Measurements from ENCODE around the gene TBCE. TPM values are rescaled to one million over a fixed set of nuclear protein-coding genes. Genes with fewer than 3 reads are reported as not detected.
A peak's percentile ranks its signal among the peaks of the same experiment; 100 is the strongest.

The TBCE gene
- total RNA-seq, 1 experiment from 2014 or later, result 20.8 TPM

GRCh38 chr1:235325854-235326253 is 41.4 kb upstream of the TBCE start:
- Histone ChIP-seq H3K36me3 (ENCODE audit: control insufficient read depth in 1 of 2, insufficient read depth in 2 of 2, low read length in 2 of 2) (no peaks in the 10 kb centered on the region), H3K79me2 (ENCODE audit: insufficient read depth, low read length) (peaks cover 91% of the 10 kb centered on the region), H3K4me3 (replicated peaks in 1 of 2; ENCODE audit: low read depth in 1 of 2, low read length in 2 of 2) (peak overlapping the region; percentile 95 to 99; a peak in 3 of 4 replicates), H3K4me1 (ENCODE audit: control insufficient read depth in 1 of 2, insufficient read depth in 2 of 2, low read length in 2 of 2) (peaks cover 3 to 21% of the 10 kb centered on the region in 2 experiments; a peak in 3 of 4 replicates), H2AFZ (ENCODE audit: low read depth, low read length, poor library complexity, severe bottlenecking) (no peak overlapping the region), H3K4me2 (ENCODE audit: low read length) (peak overlapping the region; percentile 92), H3K9me2 (ENCODE audit: insufficient read depth) (no peaks in the 10 kb centered on the region), H3K9me3 (ENCODE audit: control insufficient read depth in 1 of 2, insufficient read depth in 1 of 2, low read depth in 1 of 2, low read length in 2 of 2) (no peaks in the 10 kb centered on the region), H3K27me3 (ENCODE audit: insufficient read depth, low read length) (no peaks in the 10 kb centered on the region), H4K20me1 (ENCODE audit: insufficient read depth) (no peaks in the 10 kb centered on the region), H3K27ac (ENCODE audit: low read depth, low read length) (no peak overlapping the region), H3K9ac (ENCODE audit: low read length) (peak overlapping the region; percentile 89)
- ChIA-PET CTCF (no interaction called here), POLR2A (no interaction called here), RAD21 (ENCODE audit: low non-redundant PET in 1 of 2, low total read pairs in 2 of 2, uncharacterized antibody in 2 of 2, unreplicated experiment in 2 of 2) (no interaction called here)
- DNase-seq (ENCODE audit: low read depth, low spot score), result no peak
- TF ChIP-seq, protein P1, sequence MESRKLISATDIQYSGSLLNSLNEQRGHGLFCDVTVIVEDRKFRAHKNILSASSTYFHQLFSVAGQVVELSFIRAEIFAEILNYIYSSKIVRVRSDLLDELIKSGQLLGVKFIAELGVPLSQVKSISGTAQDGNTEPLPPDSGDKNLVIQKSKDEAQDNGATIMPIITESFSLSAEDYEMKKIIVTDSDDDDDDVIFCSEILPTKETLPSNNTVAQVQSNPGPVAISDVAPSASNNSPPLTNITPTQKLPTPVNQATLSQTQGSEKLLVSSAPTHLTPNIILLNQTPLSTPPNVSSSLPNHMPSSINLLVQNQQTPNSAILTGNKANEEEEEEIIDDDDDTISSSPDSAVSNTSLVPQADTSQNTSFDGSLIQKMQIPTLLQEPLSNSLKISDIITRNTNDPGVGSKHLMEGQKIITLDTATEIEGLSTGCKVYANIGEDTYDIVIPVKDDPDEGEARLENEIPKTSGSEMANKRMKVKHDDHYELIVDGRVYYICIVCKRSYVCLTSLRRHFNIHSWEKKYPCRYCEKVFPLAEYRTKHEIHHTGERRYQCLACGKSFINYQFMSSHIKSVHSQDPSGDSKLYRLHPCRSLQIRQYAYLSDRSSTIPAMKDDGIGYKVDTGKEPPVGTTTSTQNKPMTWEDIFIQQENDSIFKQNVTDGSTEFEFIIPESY (IDR thresholded peaks at IDR 0.05; ENCODE audit: extremely low read depth, insufficient replicate concordance, low read length), result no peak
- TF ChIP-seq ELF1 (IDR thresholded peaks at IDR 0.05; ENCODE audit: borderline replicate concordance, low read depth) (no peak), CBX3 (IDR thresholded peaks at IDR 0.05; ENCODE audit: low read depth) (no peak), RAD21 (IDR thresholded peaks at IDR 0.05; ENCODE audit: low read depth) (no peak), EZH2 (IDR thresholded peaks at IDR 0.05) (no peak), SRF (IDR thresholded peaks at IDR 0.05; ENCODE audit: low read depth) (no peak), ZNF274 (IDR thresholded peaks at IDR 0.05; ENCODE audit: low read depth, low read length) (no peak), POLR2A (IDR thresholded peaks at IDR 0.05; ENCODE audit: borderline replicate concordance, extremely low read depth, insufficient read depth, insufficient read length) (no peak), ZFX (IDR thresholded peaks at IDR 0.05) (no peak), FOSL1 (IDR thresholded peaks at IDR 0.05; ENCODE audit: low read depth) (no peak), CTCF (IDR thresholded peaks at IDR 0.05 in 2 of 3, conservative IDR thresholded peaks at IDR 0.05 in 1 of 3; ENCODE audit: borderline replicate concordance in 1 of 3, insufficient read depth in 1 of 3, low read depth in 2 of 3, low read length in 2 of 3) (no peak), EGR1 (IDR thresholded peaks at IDR 0.05; ENCODE audit: low read depth) (no peak), EZH2phosphoT487 (IDR thresholded peaks at IDR 0.05; ENCODE audit: borderline replicate concordance) (no peak), SIN3A (IDR thresholded peaks at IDR 0.05; ENCODE audit: low read depth) (no peak), JUND (IDR thresholded peaks at IDR 0.05) (no peak), CEBPB (IDR thresholded peaks at IDR 0.05; ENCODE audit: low read depth) (no peak)
- TF ChIP-seq, protein P2, sequence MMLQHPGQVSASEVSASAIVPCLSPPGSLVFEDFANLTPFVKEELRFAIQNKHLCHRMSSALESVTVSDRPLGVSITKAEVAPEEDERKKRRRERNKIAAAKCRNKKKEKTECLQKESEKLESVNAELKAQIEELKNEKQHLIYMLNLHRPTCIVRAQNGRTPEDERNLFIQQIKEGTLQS (IDR thresholded peaks at IDR 0.05), result no peak
- TF ChIP-seq, protein P3, sequence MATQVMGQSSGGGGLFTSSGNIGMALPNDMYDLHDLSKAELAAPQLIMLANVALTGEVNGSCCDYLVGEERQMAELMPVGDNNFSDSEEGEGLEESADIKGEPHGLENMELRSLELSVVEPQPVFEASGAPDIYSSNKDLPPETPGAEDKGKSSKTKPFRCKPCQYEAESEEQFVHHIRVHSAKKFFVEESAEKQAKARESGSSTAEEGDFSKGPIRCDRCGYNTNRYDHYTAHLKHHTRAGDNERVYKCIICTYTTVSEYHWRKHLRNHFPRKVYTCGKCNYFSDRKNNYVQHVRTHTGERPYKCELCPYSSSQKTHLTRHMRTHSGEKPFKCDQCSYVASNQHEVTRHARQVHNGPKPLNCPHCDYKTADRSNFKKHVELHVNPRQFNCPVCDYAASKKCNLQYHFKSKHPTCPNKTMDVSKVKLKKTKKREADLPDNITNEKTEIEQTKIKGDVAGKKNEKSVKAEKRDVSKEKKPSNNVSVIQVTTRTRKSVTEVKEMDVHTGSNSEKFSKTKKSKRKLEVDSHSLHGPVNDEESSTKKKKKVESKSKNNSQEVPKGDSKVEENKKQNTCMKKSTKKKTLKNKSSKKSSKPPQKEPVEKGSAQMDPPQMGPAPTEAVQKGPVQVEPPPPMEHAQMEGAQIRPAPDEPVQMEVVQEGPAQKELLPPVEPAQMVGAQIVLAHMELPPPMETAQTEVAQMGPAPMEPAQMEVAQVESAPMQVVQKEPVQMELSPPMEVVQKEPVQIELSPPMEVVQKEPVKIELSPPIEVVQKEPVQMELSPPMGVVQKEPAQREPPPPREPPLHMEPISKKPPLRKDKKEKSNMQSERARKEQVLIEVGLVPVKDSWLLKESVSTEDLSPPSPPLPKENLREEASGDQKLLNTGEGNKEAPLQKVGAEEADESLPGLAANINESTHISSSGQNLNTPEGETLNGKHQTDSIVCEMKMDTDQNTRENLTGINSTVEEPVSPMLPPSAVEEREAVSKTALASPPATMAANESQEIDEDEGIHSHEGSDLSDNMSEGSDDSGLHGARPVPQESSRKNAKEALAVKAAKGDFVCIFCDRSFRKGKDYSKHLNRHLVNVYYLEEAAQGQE (IDR thresholded peaks at IDR 0.05; ENCODE audit: low read depth), result no peak
- intact Hi-C loops (cut with micrococcal nuclease), result loop anchor here (5.0 kb wide), 1 partner anchor 74 kb away; no protein-coding TSS in a partner anchor
- no TSS peak for BruUV-seq (replicated peaks)
- no peak for ATAC-seq

Data from HCT116 (cell line).